Measurements from ENCODE around the gene COL7A1. TPM values are rescaled to one million over a fixed set of nuclear protein-coding genes. Genes with fewer than 3 reads are reported as not detected.

The COL7A1 gene
- total and polyA plus RNA-seq, 2 of the 13 experiments (the other 11 are each of a cell fraction or from before 2014, with no cell fraction given), result 2.7 to 11.7 TPM

- TF ChIP-seq ZNF234 (CRISPR knock-in tag; conservative IDR thresholded peaks at IDR 0.05) (no peak), HNRNPH1 (optimal IDR thresholded peaks at IDR 0.05; ENCODE audit: low read depth, low read length) (no peak), ZBTB1 (CRISPR knock-in tag; IDR thresholded peaks at IDR 0.05; ENCODE audit: borderline replicate concordance) (no peak), NFYC (CRISPR knock-in tag; IDR thresholded peaks at IDR 0.05) (no peak), ZNF639 (CRISPR knock-in tag; conservative IDR thresholded peaks at IDR 0.05) (no peak), KDM4B (CRISPR knock-in tag; IDR thresholded peaks at IDR 0.05) (no peak), IRF1 (CRISPR knock-in tag; IDR thresholded peaks at IDR 0.05; ENCODE audit: low read depth) (no peak), MAF1 (CRISPR knock-in tag; IDR thresholded peaks at IDR 0.05; ENCODE audit: borderline replicate concordance) (no peak), TERF1 (CRISPR knock-in tag; IDR thresholded peaks at IDR 0.05) (no peak), ZBTB44 (CRISPR knock-in tag; IDR thresholded peaks at IDR 0.05) (no peak), SMAD9 (CRISPR knock-in tag; IDR thresholded peaks at IDR 0.05) (no peak), STAG1 (CRISPR knock-in tag; IDR thresholded peaks at IDR 0.05) (peak; percentile 86), PREB (CRISPR knock-in tag; IDR thresholded peaks at IDR 0.05) (no peak), ZKSCAN8 (CRISPR knock-in tag; IDR thresholded peaks at IDR 0.05; ENCODE audit: borderline replicate concordance) (no peak), ZNF256 (CRISPR knock-in tag; conservative IDR thresholded peaks at IDR 0.05) (no peak), SMAD3 (CRISPR knock-in tag; IDR thresholded peaks at IDR 0.05) (no peak), JUND (CRISPR knock-in tag; IDR thresholded peaks at IDR 0.05) (no peak), DPF2 (CRISPR knock-in tag; IDR thresholded peaks at IDR 0.05; ENCODE audit: borderline replicate concordance, low read depth) (no peak), CSRNP1 (CRISPR knock-in tag; IDR thresholded peaks at IDR 0.05) (no peak)
Observed at GRCh38 chr3:48548729-48549705, 46.1 kb downstream of the COL7A1 start (continued).

Data from HepG2 (cell line).